Upper lobe of left lung (tissue), 4 donors: ENCODE data around the gene FRMPD4.

Source experiments
- CTCF ChIP-seq, 6 experiments: fragments of 450-650 bp in 4 of 6; fragments of 200-600 bp in 2 of 6; sonication (generic) in 2 of 6; IDR thresholded peaks; one replicate each; pipeline ENCODE4 v1.5.1; 2016 to 2019; ENCODE audit warnings: antibody characterized with exemption in 6 of 6
- EP300 ChIP-seq, 4 donors: sonication (generic); formaldehyde crosslinking; IDR thresholded peaks; one replicate each; pipeline ENCODE4 v1.5.1; 2017; ENCODE audit warnings: antibody characterized with exemption in 4 of 4, control low read depth in 2 of 4
- POLR2A ChIP-seq, 4 donors: fragments of 450-650 bp; IDR thresholded peaks; one replicate each; pipeline ENCODE4 v1.5.1; 2016 to 2017; ENCODE audit warnings: antibody characterized with exemption in 4 of 4, mild to moderate bottlenecking in 2 of 4

DNA sequence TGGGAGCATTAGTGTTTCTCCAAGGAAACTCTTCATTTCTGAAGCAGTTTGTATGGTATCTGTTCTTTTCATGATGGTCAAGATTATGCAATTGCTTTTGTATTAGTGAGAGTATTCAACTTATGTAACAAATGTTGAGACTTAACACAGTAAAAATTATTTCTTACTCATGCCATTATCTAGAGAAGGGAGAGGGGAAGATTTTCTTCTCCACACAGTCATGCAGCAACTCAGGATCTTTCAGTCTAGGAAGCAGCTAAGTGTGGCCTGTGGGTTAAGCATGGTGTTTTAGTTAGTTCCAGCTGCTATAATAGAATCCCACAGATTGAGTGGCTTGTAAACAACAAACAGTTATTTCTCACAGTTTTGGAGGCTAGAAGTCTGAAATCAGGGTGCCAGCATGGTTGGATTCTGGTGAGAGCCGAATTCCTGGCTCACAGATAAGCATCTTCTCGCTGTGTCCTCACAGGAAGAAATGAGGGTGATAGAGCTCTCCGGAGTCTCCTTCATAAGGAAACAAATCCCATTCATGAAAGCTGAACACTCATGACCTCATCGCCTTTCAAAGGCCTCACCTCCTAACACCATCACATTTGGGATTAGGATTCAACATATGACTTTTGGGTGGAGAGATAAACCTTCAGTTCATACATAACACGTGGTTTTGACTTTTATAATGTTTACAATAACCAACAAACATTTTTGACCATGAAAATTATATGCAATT, 101.2 kb downstream of the FRMPD4 start:
- TF ChIP-seq POLR2A (IDR thresholded peaks at IDR 0.05): no peak
- no peak for TF ChIP-seq CTCF (IDR thresholded peaks at IDR 0.05)
- TF ChIP-seq EP300 (IDR thresholded peaks at IDR 0.05): no peak
